ENCODE results near the gene PCCA.
"Not testable (repeated sequence)": the region's sequence is repeated elsewhere in the genome, so short reads cannot be mapped to it uniquely, and the experiment has no call there.

GRCh38 chr13:100150711-100151110 is 61.8 kb downstream of the PCCA start:
- not testable (repeated sequence) for TF ChIP-seq CTCF, POLR2AphosphoS5, POLR2A (IDR thresholded peaks at IDR 0.05)

All from prostate gland (tissue), 2 donors.